ENCODE data around the gene SNTG2. TPM values are rescaled to one million over a fixed set of nuclear protein-coding genes. Genes with fewer than 3 reads are reported as not detected.
"Not testable (repeated sequence)": the region's sequence is repeated elsewhere in the genome, so short reads cannot be mapped to it uniquely, and the experiment has no call there.

The SNTG2 gene
- total RNA-seq, 2 donors from 2014 or later: 2.0 to 5.0 TPM

DNA sequence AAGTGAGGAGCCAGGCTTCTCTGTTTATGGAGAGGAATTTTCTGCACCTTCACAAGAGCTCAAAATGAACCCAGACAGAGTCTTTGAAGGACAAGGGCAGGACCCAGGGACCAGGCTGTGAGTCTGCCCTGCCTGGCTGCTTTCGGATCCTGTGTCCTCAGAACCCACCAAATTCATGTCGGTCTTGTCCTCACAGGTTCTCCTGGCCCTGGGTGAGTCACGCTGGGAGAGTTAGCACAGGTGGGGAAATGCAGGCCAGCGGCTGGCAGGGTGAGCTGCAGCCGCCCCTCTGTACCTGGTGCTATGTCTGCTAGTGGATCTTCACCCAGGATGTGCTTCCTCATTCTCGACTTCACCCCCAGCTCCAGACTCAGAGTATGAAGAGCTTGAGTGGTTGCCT, 426.8 kb downstream of the SNTG2 start:
- intact Hi-C loops (cut with DNase I): no loop called here

DNA sequence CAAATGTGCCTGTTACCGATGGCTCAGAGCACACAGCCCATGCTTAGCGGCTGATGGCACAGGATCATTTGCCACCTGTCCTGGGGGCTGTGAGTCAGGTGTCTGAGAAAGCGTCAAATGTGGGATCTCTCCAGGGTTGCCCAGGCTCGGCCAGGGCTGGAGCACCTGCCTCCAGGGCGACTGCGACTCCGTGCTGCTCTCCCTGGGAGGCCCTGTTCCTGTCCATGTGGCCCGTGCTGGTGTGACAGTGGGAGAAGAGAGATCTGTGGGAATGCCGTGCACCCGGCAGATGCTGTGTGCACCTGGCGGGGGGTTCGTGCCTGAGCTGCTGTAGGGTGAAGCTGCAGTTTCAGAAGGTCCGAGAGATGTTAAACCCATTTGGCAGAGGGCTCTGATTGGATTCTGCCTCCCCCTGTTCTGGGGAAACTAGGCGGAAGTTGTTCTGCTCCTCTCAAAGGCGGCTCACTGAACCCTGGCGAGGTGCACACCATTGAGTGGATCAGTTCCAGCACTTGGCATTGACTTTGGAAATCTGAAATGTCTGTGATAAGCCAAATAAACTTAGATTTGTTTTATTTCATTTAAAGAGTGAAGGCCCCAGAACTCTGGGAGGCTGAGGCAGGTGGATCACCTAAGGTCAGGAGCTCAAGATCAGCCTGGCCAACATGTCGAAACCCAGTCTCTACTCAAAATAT, 428.0 kb downstream of the SNTG2 start:
- Histone ChIP-seq H3K27ac (no peak overlapping the region), H3K36me3 (no peaks in the 10 kb centered on the region), H3K4me1 (replicated peaks) (no peaks in the 10 kb centered on the region), H3K4me3 (no peak overlapping the region), H3K9me3 (no peaks in the 10 kb centered on the region), H3K27me3 (replicated peaks; ENCODE audit: insufficient read depth) (no peaks in the 10 kb centered on the region)
- intact Hi-C loops (cut with DNase I): no loop called here
- WGBS: 85% methylated on average over 17 of the region's 17 CpGs
- TF ChIP-seq POLR2A (IDR thresholded peaks at IDR 0.05): no peak
- no peak for TF ChIP-seq POLR2AphosphoS5 (IDR thresholded peaks at IDR 0.05)
- TF ChIP-seq, protein P1, sequence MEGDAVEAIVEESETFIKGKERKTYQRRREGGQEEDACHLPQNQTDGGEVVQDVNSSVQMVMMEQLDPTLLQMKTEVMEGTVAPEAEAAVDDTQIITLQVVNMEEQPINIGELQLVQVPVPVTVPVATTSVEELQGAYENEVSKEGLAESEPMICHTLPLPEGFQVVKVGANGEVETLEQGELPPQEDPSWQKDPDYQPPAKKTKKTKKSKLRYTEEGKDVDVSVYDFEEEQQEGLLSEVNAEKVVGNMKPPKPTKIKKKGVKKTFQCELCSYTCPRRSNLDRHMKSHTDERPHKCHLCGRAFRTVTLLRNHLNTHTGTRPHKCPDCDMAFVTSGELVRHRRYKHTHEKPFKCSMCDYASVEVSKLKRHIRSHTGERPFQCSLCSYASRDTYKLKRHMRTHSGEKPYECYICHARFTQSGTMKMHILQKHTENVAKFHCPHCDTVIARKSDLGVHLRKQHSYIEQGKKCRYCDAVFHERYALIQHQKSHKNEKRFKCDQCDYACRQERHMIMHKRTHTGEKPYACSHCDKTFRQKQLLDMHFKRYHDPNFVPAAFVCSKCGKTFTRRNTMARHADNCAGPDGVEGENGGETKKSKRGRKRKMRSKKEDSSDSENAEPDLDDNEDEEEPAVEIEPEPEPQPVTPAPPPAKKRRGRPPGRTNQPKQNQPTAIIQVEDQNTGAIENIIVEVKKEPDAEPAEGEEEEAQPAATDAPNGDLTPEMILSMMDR (IDR thresholded peaks at IDR 0.05): no peak
- no peak for DNase-seq (ENCODE audit: low spot score)

More for the DNA sequence above, 426.8 kb downstream of the SNTG2 start:
- no peak for DNase-seq (ENCODE audit: low spot score)
- Histone ChIP-seq H3K27me3 (replicated peaks; ENCODE audit: insufficient read depth) (no peaks in the 10 kb centered on the region), H3K4me1 (replicated peaks) (no peaks in the 10 kb centered on the region), H3K27ac (no peak overlapping the region), H3K36me3 (no peaks in the 10 kb centered on the region), H3K4me3 (no peak overlapping the region), H3K9me3 (no peaks in the 10 kb centered on the region)
- WGBS: 68% methylated on average over 6 of the region's 6 CpGs
- TF ChIP-seq POLR2A (IDR thresholded peaks at IDR 0.05) (no peak), POLR2AphosphoS5 (IDR thresholded peaks at IDR 0.05) (no peak)
- TF ChIP-seq, protein P1 (IDR thresholded peaks at IDR 0.05): no peak

DNA sequence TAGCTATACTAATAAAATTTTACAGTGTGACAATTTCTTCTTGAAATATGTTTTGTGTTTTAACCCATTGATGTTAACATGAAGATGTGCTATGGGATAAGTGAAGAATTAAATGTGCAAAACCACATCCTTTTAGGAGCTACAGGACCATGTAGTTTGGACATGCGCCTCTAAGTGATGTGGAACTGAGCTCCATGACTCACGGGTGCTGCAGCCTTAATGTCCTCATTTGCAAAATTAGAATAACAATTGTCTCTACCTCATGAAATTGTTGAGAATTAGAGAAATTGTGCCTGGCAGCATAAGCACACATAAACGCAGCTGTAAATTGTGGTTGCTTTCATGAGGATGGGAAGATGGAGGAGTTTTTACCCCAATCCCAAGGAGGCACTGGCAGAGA, 431.0 kb downstream of the SNTG2 start:
- no peak for DNase-seq (ENCODE audit: low spot score)
- WGBS: 86% methylated on average over 3 of the region's 3 CpGs
- no peak overlapping the region for H3K27ac ChIP-seq
- TF ChIP-seq POLR2A (IDR thresholded peaks at IDR 0.05) (no peak), POLR2AphosphoS5 (IDR thresholded peaks at IDR 0.05) (no peak)
- TF ChIP-seq, protein P1 (IDR thresholded peaks at IDR 0.05): no peak
- no peaks in the 10 kb centered on the region for H3K4me1 ChIP-seq (replicated peaks)
- intact Hi-C loops (cut with DNase I): no loop called here
- H3K36me3 ChIP-seq: no peaks in the 10 kb centered on the region
- no peaks in the 10 kb centered on the region for H3K27me3 ChIP-seq (replicated peaks; ENCODE audit: insufficient read depth)
- no peaks in the 10 kb centered on the region for H3K9me3 ChIP-seq
- H3K4me3 ChIP-seq: no peak overlapping the region

DNA sequence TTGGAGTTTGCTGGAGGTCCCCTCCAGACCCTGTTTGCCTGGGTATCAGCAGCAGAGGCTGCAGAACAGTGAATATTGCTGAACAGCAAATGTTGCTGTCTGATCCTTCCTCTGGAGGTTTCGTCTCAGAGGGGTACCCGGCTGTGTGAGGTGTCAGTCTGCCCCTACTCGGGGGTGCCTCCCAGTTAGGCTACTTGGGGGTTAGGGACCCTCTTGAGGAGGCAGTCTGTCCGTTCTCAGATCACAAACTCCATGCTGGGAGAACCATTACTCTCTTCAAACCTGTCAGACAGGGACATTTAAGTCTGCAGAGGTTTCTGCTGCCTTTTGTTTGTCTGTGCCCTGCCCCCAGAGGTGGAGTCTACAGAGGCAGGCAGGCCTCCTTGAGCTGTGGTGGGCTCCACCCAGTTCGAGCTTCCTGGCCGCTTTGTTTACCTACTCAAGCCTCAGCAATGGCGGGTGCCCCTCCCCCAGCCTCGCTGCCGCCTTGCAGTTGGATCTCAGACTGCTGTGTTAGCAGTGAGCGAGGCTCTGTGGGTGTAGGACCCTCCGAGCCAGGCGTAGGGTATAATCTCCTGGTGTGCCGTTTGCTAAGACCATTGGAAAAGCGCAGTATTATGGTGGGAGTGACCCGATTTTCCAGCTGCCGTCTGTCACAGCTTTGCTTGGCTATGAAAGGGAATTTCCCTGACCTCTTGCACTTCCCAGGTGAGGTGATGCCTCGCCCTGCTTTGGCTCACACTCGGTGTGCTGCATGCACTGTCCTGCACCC, 437.5 kb downstream of the SNTG2 start:
- H3K36me3 ChIP-seq; H3K4me1 ChIP-seq (replicated peaks); H3K27ac ChIP-seq; H3K9me3 ChIP-seq; H3K27me3 ChIP-seq (replicated peaks; ENCODE audit: insufficient read depth); DNase-seq (ENCODE audit: low spot score); H3K4me3 ChIP-seq; intact Hi-C loops (cut with DNase I): not testable (repeated sequence)
- 73% methylated on average over 18 of the region's 18 CpGs for WGBS

DNA sequence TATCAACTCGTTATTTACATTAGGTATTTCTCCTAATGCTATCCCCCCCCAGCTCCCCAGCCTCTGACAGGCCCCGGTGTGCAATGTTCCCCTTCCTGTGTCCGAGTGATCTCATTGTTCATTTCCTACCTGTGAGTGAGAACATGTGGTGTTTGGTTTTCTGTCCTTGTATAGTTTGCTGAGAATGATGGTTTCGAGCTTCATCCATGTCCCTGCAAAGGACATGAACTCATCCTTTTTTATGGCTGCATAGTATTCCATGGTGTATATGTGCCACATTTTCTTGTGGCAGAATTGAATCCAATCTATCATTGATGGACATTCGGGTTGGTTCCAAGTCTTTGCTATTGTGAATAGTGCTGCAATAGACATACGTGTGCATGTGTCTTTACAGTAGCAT, 439.5 kb downstream of the SNTG2 start:
- H3K27me3 ChIP-seq (replicated peaks; ENCODE audit: insufficient read depth); H3K4me1 ChIP-seq (replicated peaks); H3K36me3 ChIP-seq; DNase-seq (ENCODE audit: low spot score); intact Hi-C loops (cut with DNase I); H3K4me3 ChIP-seq; H3K9me3 ChIP-seq; H3K27ac ChIP-seq: not testable (repeated sequence)
- 88% methylated on average over 6 of the region's 6 CpGs for WGBS

DNA sequence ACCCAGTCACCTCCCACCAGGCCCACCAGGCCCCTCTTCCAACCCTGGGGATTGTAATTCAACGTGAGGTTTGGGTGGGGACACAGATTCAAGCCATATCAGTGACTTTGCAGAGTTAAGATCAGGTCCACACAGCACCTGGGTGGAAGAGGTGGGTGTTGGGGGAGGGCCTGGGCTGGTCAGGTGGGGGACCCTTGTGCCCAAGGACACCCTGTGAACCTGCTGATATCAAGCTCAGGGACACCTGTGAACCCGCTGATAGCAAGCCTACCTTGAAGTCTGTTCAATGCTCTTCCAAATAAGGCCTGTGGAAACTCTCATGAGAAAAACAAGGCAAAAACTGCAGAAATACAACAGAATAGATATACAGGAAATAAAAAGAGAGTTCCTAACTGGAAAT, 442.7 kb downstream of the SNTG2 start:
- no peaks in the 10 kb centered on the region for H3K36me3 ChIP-seq
- H3K27ac ChIP-seq: no peak overlapping the region
- whole genome bisulfite sequencing: 100% methylated on average over 2 of the region's 2 CpGs
- no peaks in the 10 kb centered on the region for H3K4me1 ChIP-seq (replicated peaks)
- intact Hi-C loops (cut with DNase I): no loop called here
- H3K9me3 ChIP-seq: no peaks in the 10 kb centered on the region
- no peak for DNase-seq (ENCODE audit: low spot score)
- no peak overlapping the region for H3K4me3 ChIP-seq
- H3K27me3 ChIP-seq (replicated peaks; ENCODE audit: insufficient read depth): no peaks in the 10 kb centered on the region
- TF ChIP-seq POLR2A (IDR thresholded peaks at IDR 0.05) (no peak), POLR2AphosphoS5 (IDR thresholded peaks at IDR 0.05) (no peak)
- TF ChIP-seq, protein P1 (IDR thresholded peaks at IDR 0.05): no peak

All from prostate gland (tissue), 2 donors.